Measurements from ENCODE around the gene AHDC1.
A peak's percentile ranks its signal among the peaks of the same experiment; 100 is the strongest.

Gene AHDC1

GRCh38 chr1:27527223-27527889, 76.6 kb downstream of the AHDC1 start:
- DNase-seq = peak; percentile 52 to 74 (median 68)

- peak in 1 of 6 experiments; percentile 39 for DNase-seq
Observed at GRCh38 chr1:27526569-27527222, 77.2 kb downstream of the AHDC1 start.

GRCh38 chr1:27525296-27526272, 78.4 kb downstream of the AHDC1 start:
- DNase-seq = peak; percentile 14 to 48 (median 42)

- peak in 1 of 6 experiments; percentile 48 for DNase-seq
Observed at GRCh38 chr1:27523337-27524020, 80.5 kb downstream of the AHDC1 start.

- DNase-seq = peak; percentile 56 to 81 (median 74)
Observed at GRCh38 chr1:27522432-27523336, 81.3 kb downstream of the AHDC1 start.

- peak in 1 of 6 experiments; percentile 58 for DNase-seq
Observed at GRCh38 chr1:27521861-27522431, 82.0 kb downstream of the AHDC1 start.

GRCh38 chr1:27521336-27521831, 82.6 kb downstream of the AHDC1 start:
- peak; percentile 22 to 54 (median 38) for DNase-seq

- DNase-seq = no peak
Observed at GRCh38 chr1:27520651-27521050, 83.3 kb downstream of the AHDC1 start.

- no peak for DNase-seq
Observed at GRCh38 chr1:27519331-27520258, 84.3 kb downstream of the AHDC1 start.

- DNase-seq = no peak
Observed at GRCh38 chr1:27518808-27519207, 85.1 kb downstream of the AHDC1 start.

GRCh38 chr1:27517907-27518718, 85.8 kb downstream of the AHDC1 start:
- DNase-seq = no peak

- DNase-seq = no peak
Observed at GRCh38 chr1:27517301-27517700, 86.6 kb downstream of the AHDC1 start.

GRCh38 chr1:27515626-27516025, 88.3 kb downstream of the AHDC1 start:
- DNase-seq = no peak

GRCh38 chr1:27513958-27514357, 90.0 kb downstream of the AHDC1 start:
- no peak for DNase-seq

- no peak for DNase-seq
Observed at GRCh38 chr1:27513528-27513927, 90.4 kb downstream of the AHDC1 start.

GRCh38 chr1:27509127-27510080, 94.5 kb downstream of the AHDC1 start:
- no peak for DNase-seq

- DNase-seq = no peak
Observed at GRCh38 chr1:27507960-27508665, 95.8 kb downstream of the AHDC1 start.
